Neural cell (in vitro differentiated cells): ENCODE measurements around the gene OXLD1.

Experiments
- CTCF ChIP-seq: fragments of 450-650 bp; IDR thresholded peaks from 2 replicates; pipeline ENCODE4 v1.5.1; 2014; ENCODE audit warnings: antibody characterized with exemption, mild to moderate bottlenecking, moderate library complexity; ENCODE audit not compliant: poor library complexity, severe bottlenecking
- EZH2 ChIP-seq: fragments of 200-600, 300-800 bp; shearing (Covaris generic), sonication (generic); IDR thresholded peaks from 2 replicates; pipeline ENCODE4 v1.6.1; 2014; ENCODE audit warnings: antibody characterized with exemption, low read length, borderline replicate concordance, mild to moderate bottlenecking; ENCODE audit not compliant: insufficient read depth, poor library complexity, severe bottlenecking
- POLR2AphosphoS5 ChIP-seq: IDR thresholded peaks from 2 replicates; pipeline ENCODE4 v1.6.1; 2012
- RAD21 ChIP-seq: fragments of 450-650 bp; conservative IDR thresholded peaks from 2 replicates; pipeline ENCODE4 v1.6.1; 2014; ENCODE audit warnings: antibody characterized with exemption, mild to moderate bottlenecking, moderate library complexity
- REST ChIP-seq: IDR thresholded peaks from 2 replicates; pipeline ENCODE4 v1.6.1; 2012; ENCODE audit warnings: borderline replicate concordance
- SMC3 ChIP-seq: fragments of 450-650 bp; conservative IDR thresholded peaks from 2 replicates; pipeline ENCODE4 v1.6.1; 2014; ENCODE audit warnings: antibody characterized with exemption, mild to moderate bottlenecking, moderate library complexity; ENCODE audit not compliant: poor library complexity
- TAF1 ChIP-seq: IDR thresholded peaks from 2 replicates; pipeline ENCODE4 v1.6.1; 2012; ENCODE audit warnings: low read depth

GRCh38 chr17:81695211-81695610 lies 28.8 kb upstream of the OXLD1 start:
- no peak for TF ChIP-seq CTCF
- no peak for TF ChIP-seq POLR2AphosphoS5
- TF ChIP-seq RAD21, result no peak
- no peak for TF ChIP-seq EZH2
- no peak for TF ChIP-seq REST
- no peak for TF ChIP-seq TAF1
- no peak for TF ChIP-seq SMC3
